ENCODE results near the gene APBA3. TPM values are rescaled to one million over a fixed set of nuclear protein-coding genes. Genes with fewer than 3 reads are reported as not detected.

The APBA3 gene
- polyA plus RNA-seq, 3 donors, result 9.1 to 14.7 (median 10.3) TPM

DNA sequence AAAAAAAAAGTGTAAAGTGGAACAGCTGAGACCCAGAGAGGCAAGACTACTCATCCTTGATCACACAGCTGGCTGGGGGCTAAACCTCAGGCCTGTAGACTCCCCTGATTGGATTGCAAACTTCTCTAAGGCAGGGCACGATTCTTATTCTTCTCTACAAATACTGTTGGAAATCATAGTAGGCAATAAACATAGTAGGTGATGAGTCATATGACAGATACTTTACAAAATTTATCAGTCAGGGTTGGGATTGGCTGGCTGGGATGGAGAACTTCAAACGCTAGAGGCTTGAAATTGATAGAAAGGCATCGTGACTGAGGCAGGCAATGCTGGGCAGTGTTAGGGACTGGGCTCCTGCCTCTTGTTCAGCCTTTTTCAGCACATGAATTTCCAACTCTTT is 30.6 kb upstream of the APBA3 start:
- no peak overlapping the region for H3K27ac ChIP-seq (ENCODE audit: low read depth, low read length)
- 74 to 80% (median 75%) methylated on average over 3 of the region's 3 CpGs for WGBS, 3 donors

DNA sequence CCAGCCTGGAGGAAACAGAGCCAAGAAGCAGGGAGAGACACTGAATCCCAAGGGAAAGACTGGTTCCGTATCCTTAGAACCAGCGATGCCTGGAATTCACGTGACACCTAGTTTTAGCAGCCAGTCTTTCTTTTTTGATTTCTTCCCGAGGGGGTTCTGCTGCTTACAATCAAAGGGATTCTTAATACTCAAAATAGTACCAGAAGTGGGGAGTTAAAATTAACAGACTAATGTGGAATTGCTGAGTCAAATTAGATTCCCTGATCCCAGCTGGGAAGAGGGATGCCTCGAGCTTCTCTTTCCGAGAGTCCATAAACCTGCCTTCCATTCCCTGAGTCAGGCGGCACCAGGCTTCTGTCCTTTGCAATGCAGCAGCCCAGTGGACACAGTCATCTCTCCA is 29.4 kb upstream of the APBA3 start:
- no peak overlapping the region for H3K27ac ChIP-seq (ENCODE audit: low read depth, low read length)
- WGBS, 3 donors, result 77 to 81% (median 80%) methylated on average over 7 of the region's 7 CpGs

DNA sequence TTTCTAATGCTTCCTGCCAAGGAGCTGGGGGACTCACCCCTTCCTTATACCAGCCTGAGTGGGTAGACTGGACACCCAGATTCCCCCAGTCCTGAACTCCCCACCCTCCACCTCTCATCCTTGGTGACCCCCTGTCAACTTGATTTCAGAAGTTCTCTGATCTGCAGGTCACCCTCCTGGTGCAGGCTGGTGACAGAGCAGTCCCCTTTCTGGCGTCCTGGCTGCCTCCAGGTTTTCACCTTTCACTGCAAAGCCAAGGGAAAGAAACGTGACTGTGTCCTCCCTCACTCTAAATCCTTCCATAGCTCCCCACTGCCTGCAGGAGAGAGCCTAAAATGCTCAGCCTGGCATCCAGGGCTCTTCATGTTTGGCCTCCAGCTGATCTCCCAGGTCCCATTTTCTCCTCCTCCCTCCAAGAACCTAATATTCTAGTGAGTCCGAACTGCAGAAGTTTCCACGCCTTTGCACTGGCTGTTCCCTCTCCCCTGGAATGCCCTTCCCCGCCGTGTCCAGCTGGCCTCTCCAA is 28.8 kb upstream of the APBA3 start:
- 68 to 73% (median 71%) methylated on average over 6 of the region's 6 CpGs for WGBS, 3 donors

DNA sequence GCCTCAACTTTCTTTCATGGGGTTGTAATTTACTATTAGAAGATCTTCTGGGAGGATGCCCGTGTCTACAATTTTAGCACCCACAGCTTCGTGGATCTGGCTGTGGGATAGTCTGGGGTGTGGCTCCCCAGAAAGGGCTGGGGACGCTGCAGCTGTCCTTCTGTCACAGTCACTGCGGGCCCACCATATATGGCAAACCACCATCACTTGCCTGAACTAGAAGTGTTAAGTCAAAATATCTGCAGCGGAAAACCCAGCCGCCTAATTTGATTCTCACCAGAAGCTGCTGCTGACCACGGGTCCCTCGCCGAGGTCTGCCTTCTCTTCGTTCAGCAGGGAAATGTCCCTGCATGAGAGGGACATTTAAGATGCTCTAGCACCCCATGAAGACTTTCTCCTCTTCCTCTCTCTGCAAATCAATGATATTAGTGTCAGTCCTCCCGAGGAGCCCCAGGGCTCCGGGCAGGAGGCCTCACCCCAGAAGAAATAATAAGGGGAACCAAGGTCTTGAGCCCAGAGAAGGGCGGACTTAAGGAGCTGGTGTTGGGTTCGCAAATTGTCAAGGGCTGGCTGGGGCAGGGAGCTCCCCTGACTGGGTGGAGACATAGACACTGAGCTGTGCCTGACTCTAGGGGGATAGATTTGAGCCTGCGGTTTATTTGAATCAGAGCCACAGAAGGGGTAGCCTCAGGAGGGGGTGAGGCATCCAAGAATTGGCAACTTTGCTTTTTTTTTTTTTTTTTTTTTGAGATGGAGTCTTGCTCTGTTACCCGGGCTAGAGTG is 27.7 kb upstream of the APBA3 start:
- WGBS, 3 donors, result 44 to 52% (median 48%) methylated on average over 15 of the region's 16 CpGs
- no peak overlapping the region for H3K27ac ChIP-seq (ENCODE audit: low read depth, low read length)

More for the DNA sequence above, 28.8 kb upstream of the APBA3 start:
- no peak overlapping the region for H3K27ac ChIP-seq (ENCODE audit: low read depth, low read length)

DNA sequence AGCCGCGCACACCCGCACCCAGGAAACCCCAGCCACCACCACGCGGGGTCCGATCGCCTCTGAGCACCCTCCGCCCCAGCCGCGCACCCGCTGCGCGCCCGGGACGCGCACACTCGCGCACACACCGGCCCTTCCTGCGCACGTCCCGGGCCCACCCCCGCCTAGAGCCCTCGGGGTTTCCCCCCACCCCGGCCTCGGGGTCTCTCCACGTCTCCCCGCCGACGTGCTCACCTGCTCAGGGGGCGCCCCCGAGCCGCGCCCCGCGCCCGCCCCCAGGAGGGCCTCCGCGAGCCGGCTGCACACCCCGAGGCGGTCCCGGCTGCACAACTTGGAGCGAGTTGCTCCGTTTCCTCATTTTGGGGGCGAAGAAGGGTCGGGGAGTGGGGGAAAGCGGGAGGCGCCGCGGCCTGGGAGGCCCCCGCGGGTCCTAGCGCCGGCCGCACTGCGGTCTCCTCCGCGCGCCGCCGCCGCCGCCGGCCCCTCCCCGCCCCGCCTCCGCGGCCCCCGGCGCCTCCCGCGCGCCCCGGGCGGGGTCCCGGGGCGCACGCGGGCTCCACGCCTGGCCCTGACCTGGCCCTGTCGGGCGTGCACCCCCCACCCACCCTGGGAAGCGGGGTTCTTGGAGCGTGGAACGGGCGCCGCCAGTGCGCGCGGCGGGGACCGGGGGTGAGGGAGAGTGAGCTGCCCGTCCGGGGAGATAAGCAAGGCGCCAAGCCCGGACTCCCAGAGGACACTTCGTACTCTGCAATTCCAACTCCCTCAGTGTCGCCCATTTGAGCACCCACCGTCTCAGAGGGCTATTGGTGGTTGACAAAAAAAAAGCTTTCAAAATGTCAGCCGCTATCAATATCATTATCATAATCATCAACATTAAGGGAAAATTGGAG is 24.7 kb upstream of the APBA3 start, which contains the start of gene MATK:
TSS of gene MATK (minus strand) at position 444 of the 887 bp plus-strand sequence. CDS start 1,246 bp downstream, outside the sequence.
- WGBS, 3 donors, result 3 to 4% (median 3%) methylated on average over 83 to 100 of the region's 101 CpGs
- H3K27ac ChIP-seq (ENCODE audit: low read depth, low read length), result no peak within 1 kb of the TSS

DNA sequence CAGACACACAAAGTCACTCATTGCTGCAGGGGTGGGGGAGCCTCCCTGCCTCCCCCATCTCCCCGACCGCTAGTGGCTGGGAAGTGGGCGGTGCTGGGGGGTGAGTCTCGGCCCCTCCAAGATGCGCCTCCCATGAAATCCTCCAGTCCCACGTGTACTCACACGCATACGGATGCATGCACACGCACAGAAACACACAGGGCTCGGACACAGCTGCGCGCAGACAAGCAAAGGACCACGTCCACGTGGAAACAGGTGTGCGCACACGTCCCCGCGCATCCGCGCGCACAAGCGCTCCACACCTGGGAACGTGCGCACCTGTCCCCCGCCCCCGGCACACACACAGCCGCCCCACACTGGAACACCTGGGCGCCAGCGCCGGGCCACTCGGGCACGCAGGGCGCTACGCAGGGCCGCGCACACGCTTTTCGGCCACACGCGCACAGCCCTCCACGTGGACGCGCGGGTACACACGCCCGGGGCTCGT is 24.0 kb upstream of the APBA3 start:
- 1 to 2% (median 1%) methylated on average over 31 to 47 of the region's 47 CpGs for WGBS, 3 donors
- H3K27ac ChIP-seq (ENCODE audit: low read depth, low read length), result no peak overlapping the region

DNA sequence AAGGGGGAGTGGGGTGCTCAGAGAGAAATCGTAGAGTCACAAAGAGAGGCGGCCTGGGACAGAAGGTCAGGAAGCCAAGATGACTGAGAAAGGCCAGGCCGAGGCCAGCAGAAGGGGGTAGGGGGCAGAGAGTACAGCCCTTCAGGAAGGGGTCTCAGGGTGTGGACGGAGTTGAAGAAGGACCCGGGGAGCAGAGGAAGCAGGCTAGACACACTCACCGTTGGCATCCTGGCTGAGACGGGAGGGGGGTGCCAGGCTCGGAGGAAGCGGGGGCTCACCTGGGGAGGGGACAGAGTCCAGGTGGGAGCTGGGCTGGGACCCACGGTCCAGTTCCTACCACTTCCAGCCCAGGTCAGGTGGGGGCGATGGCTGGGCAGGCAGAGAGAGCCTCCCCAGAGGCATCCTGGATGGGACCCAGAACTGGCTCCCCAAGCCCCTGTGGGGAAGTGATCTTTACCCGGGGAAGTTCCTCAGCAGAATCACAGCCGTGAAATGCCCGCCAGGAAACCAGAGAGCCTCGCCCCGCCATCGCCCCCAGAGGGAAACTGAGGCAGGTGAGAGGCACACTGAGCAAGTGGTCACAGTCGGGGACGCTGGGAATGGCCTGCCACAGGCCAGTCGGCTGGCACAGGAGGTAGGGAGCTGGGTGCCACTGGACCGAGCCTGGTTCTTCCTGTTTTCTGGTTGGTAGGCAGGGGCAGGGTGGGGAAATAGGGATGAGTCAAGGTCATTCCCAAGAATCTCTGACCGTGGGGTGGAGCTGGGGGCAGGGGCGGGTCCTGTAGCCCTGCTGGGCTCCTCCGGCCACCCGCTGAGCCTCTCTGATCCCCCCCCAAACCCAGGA is 23.3 kb upstream of the APBA3 start:
- no peak overlapping the region for H3K27ac ChIP-seq (ENCODE audit: low read depth, low read length)
- 19 to 38% (median 23%) methylated on average over 25 of the region's 25 CpGs for WGBS, 3 donors

DNA sequence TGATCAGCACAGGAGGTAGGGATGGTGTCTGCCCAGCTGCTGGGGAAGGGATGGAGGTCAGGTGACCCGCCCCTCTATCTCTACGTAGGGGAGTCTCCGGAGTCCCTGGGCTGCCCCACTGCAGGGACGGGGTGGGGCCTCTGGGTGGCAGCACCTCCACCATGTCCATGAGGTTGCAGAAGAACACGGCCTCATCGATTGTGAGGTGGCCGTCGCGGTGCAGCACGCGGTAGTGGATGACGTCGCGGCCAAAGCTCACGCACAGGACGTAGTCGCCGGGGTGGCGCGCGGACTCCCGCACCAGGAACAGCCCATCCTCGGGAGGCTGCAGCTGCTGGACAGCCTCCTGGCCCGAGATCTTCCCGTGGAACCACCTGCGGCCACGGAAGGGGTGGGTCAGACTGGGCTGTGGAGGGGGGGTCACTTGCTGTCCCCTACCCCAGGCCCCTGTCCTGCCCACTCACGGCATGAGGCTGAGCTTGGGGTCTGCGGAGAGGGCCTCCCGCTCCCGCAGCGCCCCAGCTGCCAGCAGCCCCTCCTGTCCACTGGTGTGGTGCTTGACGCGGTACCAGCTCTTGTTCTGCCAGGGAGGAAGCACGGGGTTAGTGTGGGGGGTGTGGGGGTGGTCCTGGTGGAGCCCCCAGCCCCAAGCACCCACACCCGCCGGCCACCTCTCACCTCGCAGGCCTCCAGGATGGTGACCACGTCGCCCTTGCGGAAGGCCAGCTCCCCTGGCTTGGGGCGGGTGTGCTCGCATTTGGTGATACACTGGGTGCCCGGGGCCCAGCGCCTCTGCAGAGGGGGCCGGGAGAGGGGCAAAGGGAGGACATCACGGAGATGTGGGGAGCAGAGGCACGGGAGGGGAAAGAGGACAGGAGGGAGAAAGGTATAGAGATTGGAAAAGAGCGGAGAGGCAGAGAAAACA is 22.4 kb upstream of the APBA3 start:
- WGBS, 3 donors, result 71 to 84% (median 78%) methylated on average over 48 to 49 of the region's 49 CpGs
- no peak overlapping the region for H3K27ac ChIP-seq (ENCODE audit: low read depth, low read length)

DNA sequence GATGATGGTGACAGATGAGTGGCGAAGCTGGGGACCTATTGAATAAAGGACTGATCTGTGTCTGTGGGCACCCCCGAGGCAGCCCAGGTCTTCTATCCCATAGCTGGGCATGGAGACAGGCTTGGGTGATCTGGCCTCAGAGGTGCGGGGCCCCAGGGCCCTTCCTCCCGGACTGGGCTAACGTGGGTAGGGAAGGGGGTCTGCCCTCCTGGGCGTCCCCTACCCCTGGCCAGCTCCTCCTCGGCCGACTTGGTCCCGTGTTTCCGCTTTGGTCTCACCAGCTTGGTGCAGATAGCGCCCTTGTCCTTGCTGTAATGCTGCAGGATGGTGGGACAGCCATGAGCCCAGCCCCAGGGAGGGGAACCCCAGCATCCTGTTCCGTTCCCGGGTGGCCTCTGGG is 21.4 kb upstream of the APBA3 start:
- WGBS, 3 donors, result 85 to 90% (median 90%) methylated on average over 13 of the region's 13 CpGs
- H3K27ac ChIP-seq (ENCODE audit: low read depth, low read length), result no peak overlapping the region

DNA sequence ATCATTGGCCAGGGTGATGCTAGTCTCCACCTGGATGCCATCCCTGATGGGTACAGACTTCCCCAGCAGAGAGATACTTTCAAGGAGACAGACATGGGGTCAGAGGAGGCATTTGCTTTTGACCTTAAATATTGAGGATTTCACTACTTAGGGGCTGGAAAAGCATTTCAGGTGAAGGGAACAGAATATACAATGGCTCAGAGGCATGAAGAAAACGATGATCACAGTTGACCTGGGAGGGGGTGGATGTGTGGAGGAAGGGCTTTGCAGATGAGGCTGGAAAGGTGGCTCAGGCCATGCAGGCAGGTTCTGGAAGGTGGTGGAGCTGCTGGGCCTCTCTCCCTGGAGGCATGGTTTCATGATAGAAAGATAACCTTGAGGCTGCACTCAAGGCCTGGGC is 20.8 kb upstream of the APBA3 start:
- 93 to 95% (median 94%) methylated on average over 1 of the region's 1 CpG for WGBS, 3 donors
- H3K27ac ChIP-seq (ENCODE audit: low read depth, low read length), result no peak overlapping the region

DNA sequence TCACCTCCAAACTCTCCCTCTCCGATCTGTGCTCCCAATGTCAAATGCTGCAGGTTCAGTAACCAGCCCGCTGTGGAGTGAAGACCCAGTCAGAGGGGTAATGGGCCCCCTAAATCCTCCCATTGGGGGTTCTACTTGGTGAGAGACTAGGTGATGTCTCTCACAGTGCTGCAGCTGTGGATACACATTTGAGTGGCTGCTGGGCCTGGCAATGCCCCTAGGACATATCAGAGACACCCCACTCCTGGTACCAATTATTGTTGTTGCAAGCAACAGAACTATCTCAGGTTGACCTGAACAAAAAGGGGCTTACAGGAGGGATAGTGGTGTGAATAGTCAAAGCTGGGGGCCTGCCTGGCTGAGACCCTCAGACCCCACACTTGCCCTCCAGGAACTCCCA is 20.1 kb upstream of the APBA3 start:
- 95 to 97% (median 96%) methylated on average over 2 of the region's 2 CpGs for WGBS, 3 donors
- no peak overlapping the region for H3K27ac ChIP-seq (ENCODE audit: low read depth, low read length)

DNA sequence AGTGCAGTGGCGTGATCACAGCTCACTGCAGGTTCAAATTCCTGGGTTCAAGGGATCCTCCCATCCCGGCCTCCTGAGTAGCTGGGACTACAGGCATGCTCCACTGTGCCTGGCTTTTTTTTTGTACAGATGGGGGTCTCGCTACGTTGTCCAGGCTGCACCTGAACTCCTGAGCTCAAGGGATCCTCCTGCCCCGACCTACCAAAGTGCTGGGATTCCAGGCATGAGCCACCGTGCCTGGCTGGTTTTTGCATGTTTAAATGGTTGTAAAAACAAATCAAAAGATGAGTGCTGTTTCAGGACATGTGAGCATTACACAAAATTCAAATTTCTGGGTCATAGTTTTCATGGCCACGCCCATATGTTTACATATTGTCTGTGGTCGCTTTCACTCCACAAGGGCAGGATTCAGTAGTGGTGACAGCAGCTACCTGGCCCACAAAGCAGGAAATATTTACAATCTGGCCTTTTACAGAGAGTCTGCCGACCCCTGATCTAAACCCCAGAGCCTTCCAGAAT is 19.4 kb upstream of the APBA3 start:
- no peak overlapping the region for H3K27ac ChIP-seq (ENCODE audit: low read depth, low read length)
- 89 to 92% (median 91%) methylated on average over 9 of the region's 9 CpGs for WGBS, 3 donors

DNA sequence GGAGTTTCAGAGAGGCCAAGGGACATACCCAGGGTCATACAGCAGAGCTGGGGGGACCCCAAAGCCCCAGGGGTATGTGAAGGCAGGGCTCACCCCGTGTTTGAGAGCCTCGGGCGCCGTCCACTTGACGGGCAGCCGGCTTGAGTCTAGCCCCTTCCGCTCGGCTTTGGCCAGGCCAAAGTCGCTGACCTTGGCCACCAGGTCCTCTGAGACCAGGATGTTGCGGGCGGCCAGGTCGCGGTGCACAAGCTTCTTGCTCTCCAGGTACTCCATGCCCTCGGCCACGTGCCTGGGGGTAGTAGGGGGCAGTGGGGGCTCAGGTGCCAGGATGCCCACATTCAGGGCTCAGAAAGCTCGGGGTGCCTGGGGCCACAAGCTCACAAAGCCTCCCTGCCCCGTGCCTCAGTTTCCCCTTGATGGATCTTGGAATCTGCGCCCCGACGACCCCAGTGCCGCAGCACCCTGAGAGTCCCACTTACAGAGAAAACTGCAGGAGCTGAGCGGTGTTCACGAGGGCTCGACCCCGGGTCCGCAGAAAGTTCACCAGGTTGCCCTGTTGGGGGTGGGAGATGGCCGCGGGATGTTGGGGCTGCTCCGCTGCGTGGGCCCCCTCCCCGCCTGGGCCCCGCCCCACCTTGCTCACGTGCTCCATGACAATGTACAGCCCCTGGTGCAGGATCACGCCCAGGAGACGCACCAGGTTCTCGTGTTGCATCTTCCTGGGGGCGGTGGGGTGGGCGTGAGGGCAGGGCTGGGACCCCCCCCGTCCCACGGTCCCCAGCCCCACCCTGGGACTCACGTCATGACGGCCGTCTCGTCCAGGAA is 17.6 kb upstream of the APBA3 start:
- H3K27ac ChIP-seq (ENCODE audit: low read depth, low read length), result no peak overlapping the region
- WGBS, 3 donors, result 66 to 77% (median 73%) methylated on average over 43 to 44 of the region's 44 CpGs

DNA sequence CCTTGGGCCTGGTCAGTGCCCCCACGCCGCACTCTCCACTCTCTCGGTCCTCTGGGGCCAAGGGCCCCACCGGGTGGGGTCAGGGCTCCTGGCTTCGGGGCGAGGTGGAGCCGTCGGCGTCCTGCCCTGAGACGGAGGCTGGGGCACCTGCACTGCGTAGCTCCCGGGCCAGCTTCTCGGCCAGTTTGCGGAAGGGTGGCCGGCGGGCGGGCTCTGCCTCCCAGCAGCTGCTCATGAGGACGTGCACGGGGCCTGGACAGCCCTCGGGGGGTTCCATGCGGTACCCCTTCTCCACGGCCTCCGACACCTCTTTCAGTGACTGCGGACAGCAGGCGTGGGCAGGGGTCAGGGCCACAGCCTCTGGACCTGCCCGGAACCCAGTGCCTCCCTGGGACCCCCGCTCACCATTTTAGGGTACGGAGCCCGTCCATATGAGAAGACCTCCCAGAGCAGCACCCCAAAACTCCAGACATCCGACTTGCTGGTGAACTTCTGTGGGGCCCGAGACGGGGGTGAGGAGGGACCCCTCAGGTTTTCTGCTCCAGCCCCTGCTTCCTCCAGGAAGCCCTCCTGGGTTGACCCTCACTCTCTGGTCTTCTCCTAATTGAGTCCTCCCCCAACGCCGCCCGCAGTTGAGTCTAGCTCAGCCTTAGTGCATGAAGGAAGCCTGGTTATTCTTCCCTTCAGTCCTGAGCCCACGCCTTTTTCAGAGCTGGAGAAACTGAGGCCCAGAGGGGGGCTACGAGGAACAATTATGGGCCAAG is 16.8 kb upstream of the APBA3 start:
- no peak overlapping the region for H3K27ac ChIP-seq (ENCODE audit: low read depth, low read length)
- 86 to 90% (median 90%) methylated on average over 27 to 37 of the region's 37 CpGs for WGBS, 3 donors

DNA sequence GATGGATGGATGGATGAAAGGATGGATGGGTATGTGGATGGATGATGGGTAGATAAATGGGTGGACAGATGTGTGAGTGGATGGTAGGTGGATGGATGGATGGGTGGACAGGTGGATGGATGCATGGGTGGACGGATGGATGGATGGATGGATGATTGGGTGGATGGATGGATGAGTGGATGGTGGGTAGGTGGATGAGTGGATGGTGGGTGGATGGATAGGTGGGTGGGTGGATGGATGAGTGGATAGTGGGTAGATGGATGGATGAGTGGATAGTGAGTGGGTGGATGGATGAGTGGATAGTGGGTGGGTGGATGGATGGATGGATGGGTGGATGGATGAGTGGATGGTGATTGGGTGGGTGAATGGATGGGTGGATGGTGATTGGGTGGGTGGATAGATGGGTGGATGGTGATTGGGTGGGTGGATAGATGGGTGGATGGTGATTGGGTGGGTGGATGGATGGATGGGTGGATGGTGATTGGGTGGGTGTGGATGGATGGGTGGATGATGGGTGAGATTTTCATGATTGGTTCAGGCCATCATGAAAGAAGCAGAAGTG is 15.1 kb upstream of the APBA3 start:
- 81 to 95% (median 86%) methylated on average over 1 of the region's 1 CpG for WGBS, 3 donors
- no peak overlapping the region for H3K27ac ChIP-seq (ENCODE audit: low read depth, low read length)

All from adipose tissue (tissue), 3 donors.